ENCODE results near the gene GRK2. TPM values are rescaled to one million over a fixed set of nuclear protein-coding genes. Genes with fewer than 3 reads are reported as not detected.

The GRK2 gene
- total RNA-seq, 4 donors from 2014 or later, result 42.6 to 106 (median 50.7) TPM

- DNase-seq (ENCODE audit: low spot score) (no peak), ATAC-seq (ENCODE audit: low FRiP score) (no peak)
- no peak for TF ChIP-seq CTCF (IDR thresholded peaks at IDR 0.05)
Observed at GRCh38 chr11:67247946-67248550, 18.2 kb upstream of the GRK2 start.

GRCh38 chr11:67248653-67249052 is 17.6 kb upstream of the GRK2 start:
- ATAC-seq (ENCODE audit: low FRiP score) (no peak), DNase-seq (ENCODE audit: low spot score) (no peak)

GRCh38 chr11:67250059-67251043 is 15.9 kb upstream of the GRK2 start:
- ATAC-seq (ENCODE audit: low FRiP score) (no peak), DNase-seq (ENCODE audit: low spot score) (no peak)
- TF ChIP-seq CTCF (IDR thresholded peaks at IDR 0.05), result no peak

More at GRCh38 chr11:67248653-67249052, 17.6 kb upstream of the GRK2 start:
- no peak for TF ChIP-seq CTCF (IDR thresholded peaks at IDR 0.05)

GRCh38 chr11:67251841-67252240 is 14.4 kb upstream of the GRK2 start:
- DNase-seq (ENCODE audit: low spot score) (no peak), ATAC-seq (ENCODE audit: low FRiP score) (no peak)
- TF ChIP-seq CTCF (IDR thresholded peaks at IDR 0.05), result no peak

GRCh38 chr11:67252831-67253239 is 13.4 kb upstream of the GRK2 start:
- TF ChIP-seq CTCF (IDR thresholded peaks at IDR 0.05), result no peak
- ATAC-seq (ENCODE audit: low FRiP score) (no peak), DNase-seq (ENCODE audit: low spot score) (no peak)

GRCh38 chr11:67253872-67254624 is 12.2 kb upstream of the GRK2 start:
- ATAC-seq (ENCODE audit: low FRiP score), result no peak
- no peak for DNase-seq (ENCODE audit: low spot score)
- no peak for TF ChIP-seq CTCF (IDR thresholded peaks at IDR 0.05)
